ENCODE measurements around the gene KCNAB1.

Gene KCNAB1

DNA sequence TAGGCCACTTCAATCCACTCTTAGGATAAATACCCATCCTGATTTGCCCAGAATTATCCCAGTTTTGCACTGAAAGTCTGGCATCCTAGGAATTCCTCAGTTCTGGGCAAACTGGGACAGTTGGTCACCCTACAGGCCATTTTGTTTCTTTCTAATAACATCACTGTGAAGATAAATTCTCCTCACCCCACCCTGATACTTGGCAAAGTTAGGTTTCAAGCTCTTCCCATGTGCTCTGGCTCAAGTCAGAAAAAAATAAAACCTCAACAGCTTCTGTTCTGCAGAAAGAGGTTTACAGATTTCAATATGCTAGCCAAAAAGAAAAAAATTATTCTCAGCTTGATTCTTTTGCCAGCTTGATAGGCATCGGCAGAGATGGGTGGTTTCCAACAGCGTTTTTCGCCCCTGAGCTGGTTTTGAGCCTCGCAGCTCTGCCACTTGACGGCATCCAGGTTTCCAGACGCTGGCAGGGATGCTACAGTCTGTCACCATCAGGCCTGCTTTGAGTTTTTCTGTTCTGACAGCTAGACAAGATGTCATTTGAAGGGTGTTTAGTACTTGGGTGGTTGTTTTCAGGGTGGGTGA is 263.2 kb downstream of the KCNAB1 start:
- no peak overlapping the region for H3K4me3 ChIP-seq (ENCODE audit: low read depth in 1 of 2, low read length in 2 of 2)
- no peaks in the 10 kb centered on the region for H3K27me3 ChIP-seq (ENCODE audit: control insufficient read depth in 1 of 2, insufficient read depth in 2 of 2, low read length in 2 of 2)
- H3K4me1 ChIP-seq (ENCODE audit: control insufficient read depth in 1 of 2, insufficient read depth in 2 of 2, low read length in 2 of 2) = no peaks in the 10 kb centered on the region
- no peak overlapping the region for H3K27ac ChIP-seq (ENCODE audit: low read depth, low read length)
- no peaks in the 10 kb centered on the region for H3K9me3 ChIP-seq (ENCODE audit: control insufficient read depth in 1 of 2, low read length in 2 of 2)
- no peaks in the 10 kb centered on the region for H3K36me3 ChIP-seq (ENCODE audit: control insufficient read depth in 1 of 2, insufficient read depth in 2 of 2, low read length in 2 of 2)
- H3K9ac ChIP-seq (ENCODE audit: low read depth in 1 of 2, low read length in 2 of 2) = no peak overlapping the region

DNA sequence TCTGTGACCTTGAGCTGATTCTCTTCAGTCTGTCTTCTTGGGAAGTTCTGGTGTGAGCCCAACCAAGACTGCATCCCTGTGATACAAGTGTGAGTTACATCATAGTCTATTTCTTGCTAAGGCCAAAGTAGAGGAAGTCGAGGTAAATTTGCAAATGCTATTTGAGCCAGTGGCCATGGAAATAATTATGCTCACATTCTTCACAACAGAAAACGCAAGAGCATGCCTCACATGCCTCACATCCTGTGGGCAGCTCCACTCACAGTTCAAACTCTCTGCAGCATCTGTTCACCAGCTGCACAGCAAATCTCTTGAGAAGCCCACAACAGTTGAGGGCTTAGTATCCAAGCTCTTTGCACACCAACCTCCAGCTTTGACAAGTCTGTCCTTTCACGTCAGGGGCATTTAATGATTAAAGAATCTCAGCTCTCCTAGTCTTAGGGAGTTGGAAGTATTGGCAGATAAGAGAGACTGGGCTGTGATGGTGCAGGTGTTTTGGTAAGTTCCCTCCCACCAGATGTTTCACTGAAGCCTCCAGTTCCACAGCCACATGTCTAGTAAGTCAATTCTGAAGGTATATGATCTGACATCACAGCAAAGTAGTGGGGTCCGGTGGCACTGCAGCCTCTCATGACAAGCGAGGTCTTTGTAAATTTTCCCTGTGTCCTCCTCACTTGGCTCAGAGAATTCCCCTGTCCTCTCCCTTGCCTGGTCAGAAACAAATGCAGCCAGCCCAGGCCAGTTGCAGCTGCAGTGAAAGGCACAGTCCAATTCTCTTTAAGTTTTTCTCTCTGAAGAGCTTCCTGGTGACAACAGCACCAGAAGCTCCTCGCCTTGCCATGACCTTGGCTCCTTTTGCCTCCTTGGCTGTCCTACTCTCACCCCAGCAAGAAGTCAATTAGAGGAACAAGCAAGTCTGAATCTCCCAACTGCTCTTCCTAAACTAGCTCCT is 268.4 kb downstream of the KCNAB1 start:
- no peak overlapping the region for H3K27ac ChIP-seq (ENCODE audit: low read depth, low read length)
- no peaks in the 10 kb centered on the region for H3K9me3 ChIP-seq (ENCODE audit: control insufficient read depth in 1 of 2, low read length in 2 of 2)
- H3K4me1 ChIP-seq (ENCODE audit: control insufficient read depth in 1 of 2, insufficient read depth in 2 of 2, low read length in 2 of 2) = no peaks in the 10 kb centered on the region
- H3K36me3 ChIP-seq (ENCODE audit: control insufficient read depth in 1 of 2, insufficient read depth in 2 of 2, low read length in 2 of 2) = no peaks in the 10 kb centered on the region
- no peaks in the 10 kb centered on the region for H3K27me3 ChIP-seq (ENCODE audit: control insufficient read depth in 1 of 2, insufficient read depth in 2 of 2, low read length in 2 of 2)
- no peak overlapping the region for H3K4me3 ChIP-seq (ENCODE audit: low read depth in 1 of 2, low read length in 2 of 2)
- no peak overlapping the region for H3K9ac ChIP-seq (ENCODE audit: low read depth in 1 of 2, low read length in 2 of 2)

DNA sequence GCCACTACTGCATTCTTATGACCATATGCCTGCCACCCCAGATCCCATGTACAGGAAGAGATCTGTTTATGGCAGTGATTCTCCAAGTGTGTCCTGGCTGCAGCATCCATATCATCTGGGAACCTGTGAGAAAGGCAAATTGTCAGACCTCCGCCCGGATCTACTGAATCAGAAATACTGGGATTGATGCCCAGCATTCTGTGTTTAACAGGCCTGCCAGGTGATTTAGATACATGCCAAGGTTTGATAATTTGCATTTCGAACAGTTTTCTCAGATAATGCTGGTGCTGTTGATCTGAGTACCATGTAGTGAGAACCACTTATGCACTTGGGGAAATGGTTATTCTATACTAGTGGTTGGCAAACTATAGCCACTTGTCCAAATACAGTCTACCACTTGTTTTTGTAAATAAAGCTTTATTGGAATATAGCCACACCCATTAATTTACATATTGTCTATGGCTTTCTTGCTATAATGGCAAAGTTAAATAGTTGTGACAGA is 269.1 kb downstream of the KCNAB1 start:
- Histone ChIP-seq H3K36me3 (ENCODE audit: control insufficient read depth in 1 of 2, insufficient read depth in 2 of 2, low read length in 2 of 2) (no peaks in the 10 kb centered on the region), H3K9me3 (ENCODE audit: control insufficient read depth in 1 of 2, low read length in 2 of 2) (no peaks in the 10 kb centered on the region), H3K4me1 (ENCODE audit: control insufficient read depth in 1 of 2, insufficient read depth in 2 of 2, low read length in 2 of 2) (no peaks in the 10 kb centered on the region), H3K27me3 (ENCODE audit: control insufficient read depth in 1 of 2, insufficient read depth in 2 of 2, low read length in 2 of 2) (peaks cover 0 to 3% of the 10 kb centered on the region in 2 donors), H3K4me3 (ENCODE audit: low read depth in 1 of 2, low read length in 2 of 2) (no peak overlapping the region), H3K27ac (ENCODE audit: low read depth, low read length) (no peak overlapping the region), H3K9ac (ENCODE audit: low read depth in 1 of 2, low read length in 2 of 2) (no peak overlapping the region)

DNA sequence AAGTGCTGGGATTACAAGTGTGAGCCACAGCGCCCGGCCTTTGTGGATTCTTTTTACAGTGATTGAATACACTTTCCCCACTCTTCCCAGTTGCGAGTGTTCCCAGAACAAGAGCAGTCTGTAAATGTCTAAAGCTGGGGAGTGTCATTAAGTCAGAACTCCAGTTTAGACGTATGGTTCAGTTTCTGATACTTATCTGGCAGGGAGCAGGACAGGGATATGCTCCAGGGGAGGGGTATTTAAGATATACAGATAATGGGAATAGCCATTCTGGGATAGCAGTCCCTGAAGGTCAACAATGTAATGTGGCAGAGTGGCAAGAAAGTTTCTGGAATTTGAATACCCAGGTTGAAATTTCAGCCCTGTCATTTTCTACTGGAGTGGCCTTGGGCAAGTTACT is 270.5 kb downstream of the KCNAB1 start:
- no peak overlapping the region for H3K9ac ChIP-seq (ENCODE audit: low read depth in 1 of 2, low read length in 2 of 2)
- H3K4me3 ChIP-seq (ENCODE audit: low read depth in 1 of 2, low read length in 2 of 2) = no peak overlapping the region
- H3K9me3 ChIP-seq (ENCODE audit: control insufficient read depth in 1 of 2, low read length in 2 of 2) = no peaks in the 10 kb centered on the region
- H3K36me3 ChIP-seq (ENCODE audit: control insufficient read depth in 1 of 2, insufficient read depth in 2 of 2, low read length in 2 of 2) = no peaks in the 10 kb centered on the region
- no peak overlapping the region for H3K27ac ChIP-seq (ENCODE audit: low read depth, low read length)
- H3K4me1 ChIP-seq (ENCODE audit: control insufficient read depth in 1 of 2, insufficient read depth in 2 of 2, low read length in 2 of 2) = no peaks in the 10 kb centered on the region
- peaks cover 0 to 3% of the 10 kb centered on the region in 2 donors for H3K27me3 ChIP-seq (ENCODE audit: control insufficient read depth in 1 of 2, insufficient read depth in 2 of 2, low read length in 2 of 2)

DNA sequence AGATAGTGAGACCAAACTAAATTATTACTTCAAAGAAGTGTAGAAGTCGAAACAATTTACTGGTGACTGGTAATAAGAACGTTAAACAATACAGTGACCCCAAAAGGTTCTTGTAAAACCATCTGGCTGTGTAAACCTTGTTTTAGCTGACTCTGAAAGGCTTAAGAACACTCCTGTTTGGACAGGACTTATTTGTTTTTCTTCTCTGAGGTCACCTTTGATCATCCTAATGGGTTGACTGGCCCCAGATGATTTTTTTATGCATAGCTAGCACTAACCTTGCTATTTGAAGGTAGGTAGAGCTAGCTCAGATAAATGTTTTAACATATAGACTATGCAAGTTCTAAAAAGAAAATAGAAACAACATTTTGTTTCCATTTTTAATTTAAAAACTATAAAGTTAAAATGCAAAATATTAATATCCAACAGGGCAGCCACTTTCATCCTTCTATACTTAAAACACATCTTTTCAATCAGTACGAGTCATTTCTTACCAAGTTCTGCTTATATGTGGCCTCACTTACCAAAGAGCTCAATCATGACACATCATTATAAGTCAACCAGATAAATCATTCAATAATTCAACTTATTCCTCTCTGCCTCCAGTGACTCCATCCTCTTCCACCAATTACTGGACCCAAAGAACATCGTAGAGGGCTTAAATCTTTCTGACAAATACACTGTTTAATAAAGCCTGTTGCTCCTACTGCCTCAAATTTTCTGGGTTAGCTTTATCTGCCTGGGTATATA is 275.8 kb downstream of the KCNAB1 start:
- Histone ChIP-seq H3K27ac (ENCODE audit: low read depth, low read length) (no peak overlapping the region), H3K9ac (ENCODE audit: low read depth in 1 of 2, low read length in 2 of 2) (no peak overlapping the region), H3K27me3 (ENCODE audit: control insufficient read depth in 1 of 2, insufficient read depth in 2 of 2, low read length in 2 of 2) (peaks cover 0 to 3% of the 10 kb centered on the region in 2 donors), H3K4me1 (ENCODE audit: control insufficient read depth in 1 of 2, insufficient read depth in 2 of 2, low read length in 2 of 2) (no peaks in the 10 kb centered on the region), H3K9me3 (ENCODE audit: control insufficient read depth in 1 of 2, low read length in 2 of 2) (no peaks in the 10 kb centered on the region), H3K36me3 (ENCODE audit: control insufficient read depth in 1 of 2, insufficient read depth in 2 of 2, low read length in 2 of 2) (no peaks in the 10 kb centered on the region), H3K4me3 (ENCODE audit: low read depth in 1 of 2, low read length in 2 of 2) (no peak overlapping the region)

DNA sequence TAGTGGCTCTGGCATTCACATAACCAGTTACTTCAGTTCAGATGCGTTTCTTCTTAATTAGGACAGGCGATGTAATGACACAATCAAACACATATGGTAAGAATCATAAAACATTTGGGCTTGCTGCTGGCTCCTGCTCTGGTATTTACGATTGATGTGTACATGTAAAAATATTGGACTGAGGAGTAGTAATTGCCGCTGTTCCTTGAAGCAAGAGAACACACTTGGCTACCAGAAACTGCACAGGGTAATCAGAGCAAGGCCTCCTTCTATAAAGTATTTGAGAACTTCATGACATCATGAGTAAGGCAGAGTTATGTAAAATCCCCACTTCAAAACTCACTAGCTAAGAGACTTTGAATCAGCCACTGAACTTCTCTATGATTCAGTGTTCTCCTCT is 276.5 kb downstream of the KCNAB1 start:
- Histone ChIP-seq H3K4me3 (ENCODE audit: low read depth in 1 of 2, low read length in 2 of 2) (no peak overlapping the region), H3K4me1 (ENCODE audit: control insufficient read depth in 1 of 2, insufficient read depth in 2 of 2, low read length in 2 of 2) (no peaks in the 10 kb centered on the region), H3K36me3 (ENCODE audit: control insufficient read depth in 1 of 2, insufficient read depth in 2 of 2, low read length in 2 of 2) (no peaks in the 10 kb centered on the region), H3K9ac (ENCODE audit: low read depth in 1 of 2, low read length in 2 of 2) (no peak overlapping the region), H3K27me3 (ENCODE audit: control insufficient read depth in 1 of 2, insufficient read depth in 2 of 2, low read length in 2 of 2) (peaks cover 0 to 3% of the 10 kb centered on the region in 2 donors), H3K27ac (ENCODE audit: low read depth, low read length) (no peak overlapping the region), H3K9me3 (ENCODE audit: control insufficient read depth in 1 of 2, low read length in 2 of 2) (no peaks in the 10 kb centered on the region)

DNA sequence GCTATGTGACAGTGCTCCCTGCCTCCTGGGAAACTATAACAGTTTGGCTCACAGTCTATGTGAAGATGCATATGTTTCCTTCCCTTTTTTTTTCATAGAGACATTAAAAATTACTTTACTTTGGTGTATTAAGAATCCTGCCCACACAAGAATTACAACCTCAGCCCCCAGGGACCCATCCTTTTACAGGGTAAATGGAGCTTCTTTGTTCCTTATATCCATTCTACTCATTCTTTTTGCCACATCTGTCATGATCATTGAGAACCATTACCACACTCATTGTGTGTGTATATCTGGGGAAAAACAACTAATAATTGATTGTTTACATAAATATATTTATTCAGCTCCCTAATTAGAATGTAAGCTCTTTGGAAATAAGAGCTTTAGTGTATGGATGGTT is 277.2 kb downstream of the KCNAB1 start:
- Histone ChIP-seq H3K36me3 (ENCODE audit: control insufficient read depth in 1 of 2, insufficient read depth in 2 of 2, low read length in 2 of 2) (no peaks in the 10 kb centered on the region), H3K4me3 (ENCODE audit: low read depth in 1 of 2, low read length in 2 of 2) (no peak overlapping the region), H3K4me1 (ENCODE audit: control insufficient read depth in 1 of 2, insufficient read depth in 2 of 2, low read length in 2 of 2) (no peaks in the 10 kb centered on the region), H3K9me3 (ENCODE audit: control insufficient read depth in 1 of 2, low read length in 2 of 2) (no peaks in the 10 kb centered on the region), H3K27ac (ENCODE audit: low read depth, low read length) (no peak overlapping the region), H3K27me3 (ENCODE audit: control insufficient read depth in 1 of 2, insufficient read depth in 2 of 2, low read length in 2 of 2) (peaks cover 0 to 3% of the 10 kb centered on the region in 2 donors), H3K9ac (ENCODE audit: low read depth in 1 of 2, low read length in 2 of 2) (no peak overlapping the region)

DNA sequence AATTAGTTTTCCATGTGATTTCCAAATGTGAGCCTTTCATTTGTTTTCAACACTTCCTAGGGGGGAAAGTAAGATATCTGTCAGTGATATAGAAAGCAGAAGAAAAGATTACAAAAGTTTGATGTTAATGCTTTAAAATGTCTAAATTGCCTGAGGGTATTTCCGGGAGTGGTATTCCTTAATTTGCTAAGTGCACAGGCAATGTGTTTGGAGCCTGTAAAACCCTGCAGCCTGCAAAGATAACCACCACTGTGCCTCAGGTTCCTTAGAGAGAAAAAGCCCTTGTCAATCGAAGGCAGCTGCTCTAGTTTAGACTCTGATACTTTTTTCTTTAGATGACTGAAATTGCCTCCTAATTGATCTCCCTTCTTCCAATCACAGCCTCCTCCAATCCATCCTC is 279.7 kb downstream of the KCNAB1 start:
- Histone ChIP-seq H3K36me3 (ENCODE audit: control insufficient read depth in 1 of 2, insufficient read depth in 2 of 2, low read length in 2 of 2) (no peaks in the 10 kb centered on the region), H3K27ac (ENCODE audit: low read depth, low read length) (no peak overlapping the region), H3K27me3 (ENCODE audit: control insufficient read depth in 1 of 2, insufficient read depth in 2 of 2, low read length in 2 of 2) (no peaks in the 10 kb centered on the region), H3K9me3 (ENCODE audit: control insufficient read depth in 1 of 2, low read length in 2 of 2) (no peaks in the 10 kb centered on the region), H3K4me1 (ENCODE audit: control insufficient read depth in 1 of 2, insufficient read depth in 2 of 2, low read length in 2 of 2) (no peaks in the 10 kb centered on the region), H3K4me3 (ENCODE audit: low read depth in 1 of 2, low read length in 2 of 2) (no peak overlapping the region), H3K9ac (ENCODE audit: low read depth in 1 of 2, low read length in 2 of 2) (no peak overlapping the region)

DNA sequence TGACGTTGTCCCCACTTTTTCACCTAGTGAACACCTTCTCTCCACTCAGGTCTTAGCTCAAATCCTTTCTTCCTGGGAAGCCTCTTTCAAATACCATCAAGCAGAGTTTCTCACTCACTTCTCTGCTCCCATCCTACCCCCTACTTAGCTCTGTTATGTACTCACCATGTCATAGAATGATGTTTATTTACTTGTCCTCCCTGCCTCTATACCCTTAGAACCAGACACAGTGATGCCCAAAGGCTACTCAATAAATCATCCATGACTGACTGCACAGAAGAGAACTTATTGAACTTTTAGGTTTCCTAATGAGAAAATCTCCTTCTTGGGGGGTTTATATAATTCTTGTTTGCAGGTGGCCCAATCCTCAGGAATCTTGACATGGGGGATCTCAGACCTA is 280.4 kb downstream of the KCNAB1 start:
- Histone ChIP-seq H3K27me3 (ENCODE audit: control insufficient read depth in 1 of 2, insufficient read depth in 2 of 2, low read length in 2 of 2) (no peaks in the 10 kb centered on the region), H3K4me1 (ENCODE audit: control insufficient read depth in 1 of 2, insufficient read depth in 2 of 2, low read length in 2 of 2) (no peaks in the 10 kb centered on the region), H3K9me3 (ENCODE audit: control insufficient read depth in 1 of 2, low read length in 2 of 2) (no peaks in the 10 kb centered on the region), H3K9ac (ENCODE audit: low read depth in 1 of 2, low read length in 2 of 2) (no peak overlapping the region), H3K27ac (ENCODE audit: low read depth, low read length) (no peak overlapping the region), H3K36me3 (ENCODE audit: control insufficient read depth in 1 of 2, insufficient read depth in 2 of 2, low read length in 2 of 2) (no peaks in the 10 kb centered on the region), H3K4me3 (ENCODE audit: low read depth in 1 of 2, low read length in 2 of 2) (no peak overlapping the region)

DNA sequence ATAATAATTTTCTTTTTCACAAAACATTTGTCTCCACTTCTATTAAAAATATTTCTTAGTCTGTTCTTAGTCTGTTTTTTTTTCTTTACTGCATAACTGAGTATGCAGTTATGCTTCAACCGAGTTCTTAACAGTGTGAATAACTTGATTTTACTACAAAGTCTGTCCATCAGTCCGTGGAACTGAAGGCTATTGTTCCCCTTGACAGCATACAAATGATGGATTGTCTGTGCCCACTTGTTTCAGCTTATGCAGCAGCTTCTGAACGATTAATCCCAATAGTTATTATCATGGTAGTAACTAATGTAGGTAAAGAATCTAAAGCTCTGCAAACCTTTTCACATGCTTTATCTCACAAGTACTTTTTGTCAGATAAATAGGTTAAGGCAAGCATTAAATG is 283.8 kb downstream of the KCNAB1 start:
- Histone ChIP-seq H3K4me1 (ENCODE audit: control insufficient read depth in 1 of 2, insufficient read depth in 2 of 2, low read length in 2 of 2) (no peaks in the 10 kb centered on the region), H3K27ac (ENCODE audit: low read depth, low read length) (no peak overlapping the region), H3K27me3 (ENCODE audit: control insufficient read depth in 1 of 2, insufficient read depth in 2 of 2, low read length in 2 of 2) (no peaks in the 10 kb centered on the region), H3K9ac (ENCODE audit: low read depth in 1 of 2, low read length in 2 of 2) (no peak overlapping the region), H3K36me3 (ENCODE audit: control insufficient read depth in 1 of 2, insufficient read depth in 2 of 2, low read length in 2 of 2) (no peaks in the 10 kb centered on the region), H3K4me3 (ENCODE audit: low read depth in 1 of 2, low read length in 2 of 2) (no peak overlapping the region), H3K9me3 (ENCODE audit: control insufficient read depth in 1 of 2, low read length in 2 of 2) (no peaks in the 10 kb centered on the region)
